Measurements from ENCODE around the gene PRCC. TPM values are rescaled to one million over a fixed set of nuclear protein-coding genes. Genes with fewer than 3 reads are reported as not detected.

Gene PRCC
- total RNA-seq, 4 donors from 2014 or later, result 33.4 to 41.0 (median 33.9) TPM

GRCh38 chr1:156765666-156766065 is 1.7 kb upstream of the PRCC start:
- 67 to 93% methylated on average over 2 to 3 of the region's 5 CpGs for WGBS, 2 donors (ENCODE audit: low coverage in 1 of 2)
- Histone ChIP-seq H3K4me3 (no peak overlapping the region), H3K36me3 (peaks cover 0 to 6% of the 10 kb centered on the region in 2 donors), H3K27me3 (no peaks in the 10 kb centered on the region), H3K27ac (no peak overlapping the region), H3K9me3 (no peaks in the 10 kb centered on the region), H3K4me1 (peaks cover 0 to 39% (median 25%) of the 10 kb centered on the region in 3 donors)
- TF ChIP-seq EP300 (IDR thresholded peaks at IDR 0.05) (no peak), CTCF (IDR thresholded peaks at IDR 0.05) (no peak), POLR2A (IDR thresholded peaks at IDR 0.05) (no peak), POLR2AphosphoS5 (IDR thresholded peaks at IDR 0.05) (no peak)
- no peak for ATAC-seq

GRCh38 chr1:156766298-156767100 is 836 bp upstream of the PRCC start:
- Histone ChIP-seq H3K4me1 (peaks cover 0 to 47% (median 33%) of the 10 kb centered on the region in 3 donors), H3K27ac (peak overlapping the region; percentile 87 to 97 (median 92)), H3K27me3 (no peaks in the 10 kb centered on the region), H3K36me3 (peaks cover 0 to 14% of the 10 kb centered on the region in 2 donors), H3K9me3 (no peaks in the 10 kb centered on the region), H3K4me3 (peak overlapping the region; percentile 74 to 84)
- peak; percentile 13 for ATAC-seq
- TF ChIP-seq POLR2A (IDR thresholded peaks at IDR 0.05) (no peak), POLR2AphosphoS5 (IDR thresholded peaks at IDR 0.05) (no peak), EP300 (IDR thresholded peaks at IDR 0.05) (no peak), CTCF (IDR thresholded peaks at IDR 0.05) (no peak)
- 2% methylated on average over 12 to 13 of the region's 14 CpGs for WGBS, 2 donors (ENCODE audit: low coverage in 1 of 2)

- TF ChIP-seq POLR2AphosphoS5 (IDR thresholded peaks at IDR 0.05) (no peak), EP300 (IDR thresholded peaks at IDR 0.05) (no peak), CTCF (IDR thresholded peaks at IDR 0.05) (no peak), POLR2A (IDR thresholded peaks at IDR 0.05) (no peak)
- Histone ChIP-seq H3K27me3 (no peaks in the 10 kb centered on the region), H3K9me3 (no peaks in the 10 kb centered on the region), H3K36me3 (peaks cover 0 to 20% of the 10 kb centered on the region in 2 donors), H3K4me1 (peaks cover 0 to 63% (median 40%) of the 10 kb centered on the region in 3 donors), H3K27ac (peak overlapping the region; percentile 69 to 97 (median 93)), H3K4me3 (peak overlapping the region; percentile 71 to 84)
- 0% methylated on average over 5 of the region's 31 CpGs for WGBS, 2 donors (ENCODE audit: low coverage in 1 of 2)
- ATAC-seq, result no peak
These were observed 707 bp downstream of the PRCC start for GRCh38 chr1:156767879-156768604.

GRCh38 chr1:156768610-156769295 is 1.4 kb downstream of the PRCC start:
- Histone ChIP-seq H3K4me1 (peaks cover 0 to 70% (median 40%) of the 10 kb centered on the region in 3 donors), H3K9me3 (no peaks in the 10 kb centered on the region), H3K4me3 (peak overlapping the region; percentile 71 to 84), H3K27me3 (no peaks in the 10 kb centered on the region), H3K36me3 (peaks cover 0 to 20% of the 10 kb centered on the region in 2 donors), H3K27ac (peak overlapping the region in 3 of 4 donors; percentile 92 to 97 (median 94))
- ATAC-seq, result no peak
- 26 to 55% methylated on average over 3 to 8 of the region's 8 CpGs for WGBS, 2 donors (ENCODE audit: low coverage in 1 of 2)
- TF ChIP-seq EP300 (IDR thresholded peaks at IDR 0.05) (no peak), POLR2AphosphoS5 (IDR thresholded peaks at IDR 0.05) (no peak), POLR2A (IDR thresholded peaks at IDR 0.05) (no peak), CTCF (IDR thresholded peaks at IDR 0.05) (no peak)
